Fibroblast of villous mesenchyme (primary cell): ENCODE measurements around the gene NCKAP5. TPM values are rescaled to one million over a fixed set of nuclear protein-coding genes. Genes with fewer than 3 reads are reported as not detected.

Source experiments
- DNase-seq: peaks from one replicate; pipeline ENCODE4 v3.0.0-alpha.2; 2010; ENCODE audit warnings: low read depth
- H3K4me3 ChIP-seq: 2 replicates; pipeline ENCODE4 v1.5.1; 2011; ENCODE audit warnings: low read depth, mild to moderate bottlenecking, low read length
- total RNA-seq: library from RNA; depleted of rRNA; stranded (reverse); fragments of >200 nt; gene quantifications from 2 replicates; pipeline ENCODE4 v1.2.3, GENCODE V29; 2012
- TF ChIP-seq, protein P1 (sequence below): IDR thresholded peaks from 2 replicates; pipeline ENCODE4 v1.5.1; 2012; ENCODE audit warnings: low read depth, mild to moderate bottlenecking, low read length; ENCODE audit not compliant: insufficient read depth

The NCKAP5 gene
- total RNA-seq, 1 donor = 47.9 TPM

DNA sequence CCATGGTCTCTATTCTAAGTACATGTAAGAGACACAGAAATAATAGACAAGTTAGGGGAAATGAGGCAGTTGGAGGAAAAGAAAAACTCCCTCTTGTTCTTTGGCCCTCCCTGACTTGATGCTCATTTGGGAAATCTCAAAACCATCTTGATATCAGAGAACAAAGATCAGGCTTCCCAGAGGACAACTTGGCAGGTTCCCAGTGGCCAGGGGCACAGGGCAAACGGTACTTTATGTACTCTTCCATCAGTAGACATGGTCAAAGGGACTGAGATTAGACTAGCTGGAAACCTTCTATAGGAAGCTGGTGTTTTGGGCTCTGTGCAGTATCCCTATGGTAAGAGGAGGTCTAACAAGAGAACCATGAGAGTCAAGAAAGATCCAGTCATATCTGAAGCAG, 56.6 kb downstream of the NCKAP5 start:
- H3K4me3 ChIP-seq = no peak overlapping the region
- TF ChIP-seq, protein P1, sequence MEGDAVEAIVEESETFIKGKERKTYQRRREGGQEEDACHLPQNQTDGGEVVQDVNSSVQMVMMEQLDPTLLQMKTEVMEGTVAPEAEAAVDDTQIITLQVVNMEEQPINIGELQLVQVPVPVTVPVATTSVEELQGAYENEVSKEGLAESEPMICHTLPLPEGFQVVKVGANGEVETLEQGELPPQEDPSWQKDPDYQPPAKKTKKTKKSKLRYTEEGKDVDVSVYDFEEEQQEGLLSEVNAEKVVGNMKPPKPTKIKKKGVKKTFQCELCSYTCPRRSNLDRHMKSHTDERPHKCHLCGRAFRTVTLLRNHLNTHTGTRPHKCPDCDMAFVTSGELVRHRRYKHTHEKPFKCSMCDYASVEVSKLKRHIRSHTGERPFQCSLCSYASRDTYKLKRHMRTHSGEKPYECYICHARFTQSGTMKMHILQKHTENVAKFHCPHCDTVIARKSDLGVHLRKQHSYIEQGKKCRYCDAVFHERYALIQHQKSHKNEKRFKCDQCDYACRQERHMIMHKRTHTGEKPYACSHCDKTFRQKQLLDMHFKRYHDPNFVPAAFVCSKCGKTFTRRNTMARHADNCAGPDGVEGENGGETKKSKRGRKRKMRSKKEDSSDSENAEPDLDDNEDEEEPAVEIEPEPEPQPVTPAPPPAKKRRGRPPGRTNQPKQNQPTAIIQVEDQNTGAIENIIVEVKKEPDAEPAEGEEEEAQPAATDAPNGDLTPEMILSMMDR = no peak

GRCh38 chr2:133509777-133510176, 58.5 kb downstream of the NCKAP5 start:
- TF ChIP-seq, protein P1 = no peak
- no peak for DNase-seq
- H3K4me3 ChIP-seq = no peak overlapping the region

More for the DNA sequence above, 56.6 kb downstream of the NCKAP5 start:
- DNase-seq = no peak

DNA sequence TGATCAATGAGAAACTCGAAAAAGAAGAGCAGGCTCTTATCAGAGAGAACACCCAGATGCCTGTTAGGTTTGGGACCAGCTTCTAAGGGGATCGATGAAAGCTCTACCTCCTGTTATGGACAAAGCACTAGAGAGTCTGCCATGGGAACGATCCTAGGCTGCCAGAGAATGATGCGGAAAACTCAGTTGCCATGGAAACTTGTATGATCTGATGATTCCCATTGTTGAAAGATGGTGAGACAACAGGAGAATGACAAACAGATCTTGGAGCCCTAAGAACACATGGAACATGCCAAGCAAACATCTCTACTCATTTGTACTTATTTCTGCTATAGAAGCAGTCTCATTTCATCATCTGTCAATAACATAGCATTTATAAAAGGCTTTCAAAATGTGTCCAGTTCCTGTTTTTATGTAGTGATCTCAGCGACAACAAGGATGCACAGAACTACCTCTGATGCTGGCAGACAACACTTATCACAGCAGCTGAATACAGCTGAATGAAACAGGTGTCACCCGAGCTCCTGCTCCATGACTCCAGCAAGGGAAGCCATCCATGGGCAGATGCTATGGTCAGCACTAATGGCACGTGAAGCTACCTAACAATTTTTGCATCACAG, 59.6 kb downstream of the NCKAP5 start:
- H3K4me3 ChIP-seq = no peak overlapping the region
- DNase-seq = no peak
- TF ChIP-seq, protein P1 = no peak

- H3K4me3 ChIP-seq = no peak overlapping the region
- TF ChIP-seq, protein P1 = no peak
- no peak for DNase-seq
These were observed 61.3 kb downstream of the NCKAP5 start for GRCh38 chr2:133506996-133507395.

DNA sequence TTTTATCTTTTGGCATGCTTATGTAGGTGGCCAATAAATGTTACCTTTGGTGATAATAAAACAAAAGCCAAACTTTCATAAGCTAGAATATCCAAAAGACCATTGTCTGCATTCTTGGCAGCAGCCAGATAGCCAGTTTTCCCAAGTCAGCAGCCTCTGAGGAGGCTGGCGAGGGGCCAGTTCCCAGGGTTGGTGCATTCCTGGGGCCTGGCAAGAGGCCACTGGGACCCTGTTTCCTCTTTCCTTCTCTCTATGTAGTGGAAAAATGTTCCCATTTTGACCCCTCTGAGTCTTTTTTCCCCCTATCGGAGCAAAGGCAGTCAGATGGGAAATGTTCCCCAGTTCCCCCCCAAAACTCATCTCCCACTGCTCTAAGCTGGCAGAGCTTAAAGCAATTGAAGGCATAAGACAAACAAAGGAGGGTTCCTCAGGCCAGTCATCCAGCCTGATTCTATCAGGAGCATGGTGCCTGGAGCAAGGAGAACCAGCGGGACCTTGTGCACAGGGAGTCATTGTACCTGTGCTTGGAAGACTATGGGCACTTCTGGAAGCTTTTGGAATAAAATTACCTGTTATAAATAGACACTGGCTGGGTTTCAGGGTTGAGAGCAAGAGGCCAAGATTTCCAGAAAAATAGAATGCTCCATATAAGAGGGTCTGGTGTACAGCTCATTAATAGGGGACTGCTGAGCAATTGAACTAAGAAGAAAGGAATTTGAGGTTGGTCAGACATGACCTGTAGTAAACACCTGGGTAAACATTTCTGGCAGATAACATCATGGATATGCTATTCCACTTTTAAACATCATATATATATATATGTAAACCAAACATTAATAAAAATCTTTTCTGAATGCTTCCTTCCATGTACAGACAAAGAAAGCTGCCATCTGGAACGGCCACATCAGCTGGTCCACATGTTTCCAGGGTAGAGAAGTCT, 63.4 kb downstream of the NCKAP5 start:
- TF ChIP-seq, protein P1 = no peak
- H3K4me3 ChIP-seq = no peak overlapping the region
- DNase-seq = peak; percentile 9

GRCh38 chr2:133503927-133504326, 64.3 kb downstream of the NCKAP5 start:
- TF ChIP-seq, protein P1 = no peak

More at GRCh38 chr2:133503927-133504326, 64.3 kb downstream of the NCKAP5 start:
- no peak overlapping the region for H3K4me3 ChIP-seq
- DNase-seq = no peak
